Ectodermal cell (in vitro differentiated cells): ENCODE data around the gene GAB2.

ENCODE experiments used
- H3K27ac ChIP-seq: 2 replicates; pipeline ENCODE4 v1.7.0; 2013; ENCODE audit warnings: mild to moderate bottlenecking, low read depth, low read length; ENCODE audit not compliant: insufficient read depth, poor library complexity, severe bottlenecking
- H3K27me3 ChIP-seq: 2 replicates; pipeline ENCODE4 v1.7.0; 2013; ENCODE audit warnings: mild to moderate bottlenecking, low read length; ENCODE audit not compliant: insufficient read depth, control insufficient read depth, poor library complexity, severe bottlenecking
- H3K36me3 ChIP-seq: one replicate; pipeline ENCODE4 v1.7.0; 2013; ENCODE audit warnings: low read length; ENCODE audit not compliant: control insufficient read depth, insufficient read depth
- H3K4me1 ChIP-seq: one replicate; pipeline ENCODE4 v1.7.0; 2013; ENCODE audit warnings: low read length; ENCODE audit not compliant: control insufficient read depth, insufficient read depth
- H3K4me3 ChIP-seq: 2 replicates; pipeline ENCODE4 v1.7.0; 2013; ENCODE audit warnings: low read depth, low read length, control low read depth; ENCODE audit not compliant: insufficient read depth
- H3K9me3 ChIP-seq: 2 replicates; pipeline ENCODE4 v1.7.0; 2013; ENCODE audit warnings: mild to moderate bottlenecking, low read length, moderate library complexity; ENCODE audit not compliant: control insufficient read depth
- WGBS, 2 experiments: methylation state at CpG; one replicate each; pipeline ENCODE4 v1.1.7; 2013; ENCODE audit warnings: missing lambda C conversion rate in 2 of 2; 5-methylcytosine and 5-hydroxymethylcytosine counted together

GAB2 gene

GRCh38 chr11:78211565-78211964, 206.1 kb downstream of the GAB2 start:
- H3K27ac ChIP-seq, result no peak overlapping the region
- H3K4me3 ChIP-seq, result no peak overlapping the region
- no peaks in the 10 kb centered on the region for H3K27me3 ChIP-seq
- no peaks in the 10 kb centered on the region for H3K9me3 ChIP-seq
- no peaks in the 10 kb centered on the region for H3K4me1 ChIP-seq
- 93 to 96% methylated on average over 5 of the region's 5 CpGs for WGBS, 2 experiments
- peaks cover 9% of the 10 kb centered on the region for H3K36me3 ChIP-seq

- no peaks in the 10 kb centered on the region for H3K27me3 ChIP-seq
- peaks cover 6% of the 10 kb centered on the region for H3K36me3 ChIP-seq
- no peaks in the 10 kb centered on the region for H3K9me3 ChIP-seq
- WGBS, 2 experiments, result 92 to 93% methylated on average over 31 of the region's 31 CpGs
- no peak overlapping the region for H3K27ac ChIP-seq
- no peaks in the 10 kb centered on the region for H3K4me1 ChIP-seq
- H3K4me3 ChIP-seq, result no peak overlapping the region
Measured at GRCh38 chr11:78210000-78210608, 207.5 kb downstream of the GAB2 start.

GRCh38 chr11:78209478-78209877, 208.1 kb downstream of the GAB2 start:
- Histone ChIP-seq H3K4me3 (no peak overlapping the region), H3K27me3 (no peaks in the 10 kb centered on the region), H3K27ac (no peak overlapping the region), H3K9me3 (no peaks in the 10 kb centered on the region), H3K4me1 (no peaks in the 10 kb centered on the region), H3K36me3 (peaks cover 6% of the 10 kb centered on the region)
- WGBS, 2 experiments, result 94% methylated on average over 18 of the region's 18 CpGs

GRCh38 chr11:78208257-78209165, 209.1 kb downstream of the GAB2 start:
- H3K4me3 ChIP-seq, result no peak overlapping the region
- 94% methylated on average over 16 of the region's 16 CpGs for WGBS, 2 experiments
- no peaks in the 10 kb centered on the region for H3K9me3 ChIP-seq
- H3K36me3 ChIP-seq, result peaks cover 6% of the 10 kb centered on the region
- H3K4me1 ChIP-seq, result no peaks in the 10 kb centered on the region
- H3K27me3 ChIP-seq, result no peaks in the 10 kb centered on the region
- H3K27ac ChIP-seq, result no peak overlapping the region

- H3K27ac ChIP-seq, result no peak overlapping the region
- H3K4me3 ChIP-seq, result no peak overlapping the region
- H3K4me1 ChIP-seq, result no peaks in the 10 kb centered on the region
- no peaks in the 10 kb centered on the region for H3K27me3 ChIP-seq
- WGBS, 2 experiments, result 91 to 93% methylated on average over 11 of the region's 11 CpGs
- peaks cover 6% of the 10 kb centered on the region for H3K36me3 ChIP-seq
- no peaks in the 10 kb centered on the region for H3K9me3 ChIP-seq
Measured at GRCh38 chr11:78207532-78208256, 209.9 kb downstream of the GAB2 start.

GRCh38 chr11:78205691-78206090, 211.9 kb downstream of the GAB2 start:
- 94 to 96% methylated on average over 7 of the region's 7 CpGs for WGBS, 2 experiments
- H3K36me3 ChIP-seq, result peaks cover 6% of the 10 kb centered on the region
- H3K4me3 ChIP-seq, result no peak overlapping the region

GRCh38 chr11:78205256-78205655, 212.4 kb downstream of the GAB2 start:
- no peaks in the 10 kb centered on the region for H3K4me1 ChIP-seq
- peaks cover 4% of the 10 kb centered on the region for H3K36me3 ChIP-seq
- no peak overlapping the region for H3K4me3 ChIP-seq
- 96 to 97% methylated on average over 4 of the region's 4 CpGs for WGBS, 2 experiments
- no peaks in the 10 kb centered on the region for H3K27me3 ChIP-seq
- H3K27ac ChIP-seq, result no peak overlapping the region
- no peaks in the 10 kb centered on the region for H3K9me3 ChIP-seq

More at GRCh38 chr11:78205691-78206090, 211.9 kb downstream of the GAB2 start:
- Histone ChIP-seq H3K27me3 (no peaks in the 10 kb centered on the region), H3K9me3 (no peaks in the 10 kb centered on the region), H3K4me1 (no peaks in the 10 kb centered on the region), H3K27ac (no peak overlapping the region)

- no peak overlapping the region for H3K27ac ChIP-seq
- H3K4me3 ChIP-seq, result no peak overlapping the region
- H3K36me3 ChIP-seq, result no peaks in the 10 kb centered on the region
- no peaks in the 10 kb centered on the region for H3K9me3 ChIP-seq
- H3K4me1 ChIP-seq, result no peaks in the 10 kb centered on the region
- 93 to 97% methylated on average over 9 to 10 of the region's 10 CpGs for WGBS, 2 experiments
- H3K27me3 ChIP-seq, result no peaks in the 10 kb centered on the region
Measured at GRCh38 chr11:78203184-78203583, 214.4 kb downstream of the GAB2 start.

- Histone ChIP-seq H3K4me3 (no peak overlapping the region), H3K27me3 (no peaks in the 10 kb centered on the region), H3K4me1 (no peaks in the 10 kb centered on the region), H3K27ac (no peak overlapping the region), H3K36me3 (no peaks in the 10 kb centered on the region), H3K9me3 (no peaks in the 10 kb centered on the region)
- 91 to 96% methylated on average over 3 of the region's 3 CpGs for WGBS, 2 experiments
Measured at GRCh38 chr11:78202733-78203167, 214.9 kb downstream of the GAB2 start.
